ENCODE results near the gene LIN7A.
"Not testable (repeated sequence)": the region's sequence is repeated elsewhere in the genome, so short reads cannot be mapped to it uniquely, and the experiment has no call there.

LIN7A gene

DNA sequence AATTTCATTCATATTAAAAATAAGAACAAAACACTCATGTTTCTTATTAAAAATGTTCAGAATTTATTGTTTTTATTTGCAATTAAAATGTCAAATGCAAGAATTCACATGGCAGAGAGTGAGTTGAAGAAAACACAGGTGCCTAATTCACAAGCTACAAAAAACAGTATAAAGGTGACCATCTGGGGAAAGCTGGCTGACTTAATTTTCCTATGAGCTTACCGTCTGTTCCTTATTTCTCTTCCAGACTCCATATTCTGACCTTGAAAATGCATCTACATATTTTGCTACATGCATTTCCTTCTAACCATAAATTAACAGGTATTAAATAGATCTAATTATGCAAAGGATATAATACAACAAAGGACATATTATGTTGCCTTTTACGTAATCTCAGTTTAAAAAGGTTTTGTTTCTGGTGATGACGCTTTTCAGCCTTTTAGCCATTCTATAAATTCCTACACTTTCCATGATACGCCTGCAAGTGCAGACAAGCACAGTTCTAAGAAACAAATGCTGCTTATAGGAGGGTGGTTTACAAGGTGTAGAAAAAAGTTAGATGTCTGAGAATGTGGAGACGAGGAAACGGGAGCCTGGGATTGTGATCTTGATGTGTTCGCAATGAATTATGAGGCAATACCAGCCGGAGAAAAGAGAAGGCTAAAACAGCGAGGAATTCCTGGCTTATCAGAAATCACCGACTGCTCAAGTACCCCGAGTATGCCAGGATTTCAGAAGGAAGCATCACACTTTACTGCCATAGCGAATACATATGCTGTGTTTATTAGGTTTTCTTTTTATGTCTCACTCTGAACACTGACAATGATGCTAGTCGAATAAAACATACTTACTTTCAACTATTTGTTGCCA is 24.6 kb downstream of the LIN7A start:
- H3K9ac ChIP-seq (ENCODE audit: low read length) = no peak overlapping the region
- H3K9me3 ChIP-seq (ENCODE audit: control insufficient read depth, low read length) = no peaks in the 10 kb centered on the region
- H3K36me3 ChIP-seq (ENCODE audit: control insufficient read depth, insufficient read depth, low read length) = no peaks in the 10 kb centered on the region
- no peaks in the 10 kb centered on the region for H3K27me3 ChIP-seq (ENCODE audit: control insufficient read depth, insufficient read depth, low read length)
- H3K4me1 ChIP-seq (ENCODE audit: control insufficient read depth, insufficient read depth, low read length) = no peaks in the 10 kb centered on the region
- no peak overlapping the region for H3K4me3 ChIP-seq (ENCODE audit: low read length)

DNA sequence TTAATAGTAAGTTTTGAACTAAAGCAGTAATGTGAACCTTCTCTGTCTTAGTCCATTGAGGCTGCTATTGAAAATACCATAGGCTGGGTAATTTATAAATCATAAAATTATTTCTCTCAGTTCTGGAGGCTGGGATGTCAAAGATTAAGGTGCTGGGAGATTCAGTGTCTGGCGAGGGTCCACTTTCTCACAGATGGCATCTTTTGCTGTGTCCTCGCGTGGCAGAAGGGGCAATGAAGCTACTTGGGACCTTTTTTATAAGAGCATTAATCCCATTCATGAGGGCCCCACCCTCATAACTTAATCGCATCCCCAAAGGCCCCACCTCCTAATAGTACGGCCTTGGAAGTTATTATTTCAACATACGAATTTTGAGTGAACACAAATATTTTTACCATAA is 28.4 kb downstream of the LIN7A start:
- no peaks in the 10 kb centered on the region for H3K4me1 ChIP-seq (ENCODE audit: control insufficient read depth, insufficient read depth, low read length)

DNA sequence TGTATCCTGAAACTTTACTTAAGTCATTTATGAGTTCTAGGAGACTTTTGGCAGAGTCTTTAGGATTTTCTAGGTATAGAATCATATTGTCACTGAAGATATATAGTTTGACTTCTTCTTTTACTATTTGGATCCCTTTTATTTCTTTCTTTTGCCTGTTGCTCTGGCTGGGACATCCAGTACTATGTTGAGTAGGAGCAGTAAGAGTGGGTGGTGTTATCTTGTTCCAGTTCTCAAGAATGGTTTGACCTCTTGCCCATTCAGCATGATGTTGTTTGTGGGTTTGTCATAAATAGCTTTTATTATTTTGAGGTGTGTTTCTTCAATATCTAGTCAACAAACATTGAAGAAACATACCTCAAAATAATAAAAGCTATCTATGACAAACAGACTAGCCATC is 35.0 kb downstream of the LIN7A start:
- H3K9me3 ChIP-seq (ENCODE audit: control insufficient read depth, low read length) = no peaks in the 10 kb centered on the region
- no peaks in the 10 kb centered on the region for H3K27me3 ChIP-seq (ENCODE audit: control insufficient read depth, insufficient read depth, low read length)
- H3K36me3 ChIP-seq (ENCODE audit: control insufficient read depth, insufficient read depth, low read length) = no peaks in the 10 kb centered on the region
- H3K9ac ChIP-seq (ENCODE audit: low read length) = no peak overlapping the region
- H3K4me1 ChIP-seq (ENCODE audit: control insufficient read depth, insufficient read depth, low read length) = no peaks in the 10 kb centered on the region
- no peak overlapping the region for H3K4me3 ChIP-seq (ENCODE audit: low read length)

More for the DNA sequence above, 28.4 kb downstream of the LIN7A start:
- Histone ChIP-seq H3K4me3 (ENCODE audit: low read length) (no peak overlapping the region), H3K9me3 (ENCODE audit: control insufficient read depth, low read length) (no peaks in the 10 kb centered on the region), H3K27me3 (ENCODE audit: control insufficient read depth, insufficient read depth, low read length) (no peaks in the 10 kb centered on the region), H3K9ac (ENCODE audit: low read length) (no peak overlapping the region), H3K36me3 (ENCODE audit: control insufficient read depth, insufficient read depth, low read length) (no peaks in the 10 kb centered on the region)

DNA sequence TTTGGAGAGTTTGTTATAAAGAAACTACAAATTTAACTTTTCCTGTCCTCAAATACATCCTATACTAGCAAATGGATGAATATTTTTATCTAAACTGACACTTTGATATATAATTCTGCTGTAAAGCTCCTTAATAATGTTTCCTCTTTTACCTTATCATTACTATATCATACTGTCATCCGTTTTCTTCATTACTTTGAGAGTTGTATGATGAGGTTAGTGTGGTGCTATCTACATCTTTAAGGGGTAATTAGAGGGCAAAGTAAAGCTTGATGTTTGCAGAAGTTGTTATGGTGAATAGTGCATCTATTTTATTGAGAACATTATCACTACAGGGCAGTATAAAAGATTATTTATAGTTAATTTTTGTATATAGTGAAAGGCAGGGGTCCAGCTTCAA is 36.1 kb downstream of the LIN7A start:
- Histone ChIP-seq H3K36me3 (ENCODE audit: control insufficient read depth, insufficient read depth, low read length) (no peaks in the 10 kb centered on the region), H3K4me3 (ENCODE audit: low read length) (no peak overlapping the region), H3K27me3 (ENCODE audit: control insufficient read depth, insufficient read depth, low read length) (no peaks in the 10 kb centered on the region), H3K4me1 (ENCODE audit: control insufficient read depth, insufficient read depth, low read length) (no peaks in the 10 kb centered on the region), H3K9ac (ENCODE audit: low read length) (no peak overlapping the region), H3K9me3 (ENCODE audit: control insufficient read depth, low read length) (no peaks in the 10 kb centered on the region)

DNA sequence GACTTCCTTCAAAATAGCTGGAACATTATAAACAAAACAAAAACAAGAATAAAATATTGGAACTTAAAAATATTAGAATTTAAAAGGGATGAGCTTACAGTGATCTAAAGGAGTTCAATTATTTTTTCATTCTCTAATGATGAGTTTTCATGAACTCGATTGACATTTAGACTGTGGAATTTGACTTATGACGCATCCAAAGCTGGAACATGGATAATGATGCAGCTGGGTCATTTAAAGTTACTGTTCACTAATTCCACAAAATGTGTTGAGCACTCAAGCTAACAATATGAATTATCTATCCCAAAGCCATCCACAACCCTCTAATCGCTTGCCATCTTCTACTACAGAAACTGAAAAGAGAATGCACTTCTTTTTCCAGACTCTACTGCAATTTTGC is 42.5 kb downstream of the LIN7A start:
- Histone ChIP-seq H3K4me1 (ENCODE audit: control insufficient read depth, insufficient read depth, low read length) (no peaks in the 10 kb centered on the region), H3K9ac (ENCODE audit: low read length) (no peak overlapping the region), H3K27me3 (ENCODE audit: control insufficient read depth, insufficient read depth, low read length) (no peaks in the 10 kb centered on the region), H3K9me3 (ENCODE audit: control insufficient read depth, low read length) (no peaks in the 10 kb centered on the region), H3K36me3 (ENCODE audit: control insufficient read depth, insufficient read depth, low read length) (no peaks in the 10 kb centered on the region), H3K4me3 (ENCODE audit: low read length) (no peak overlapping the region)

DNA sequence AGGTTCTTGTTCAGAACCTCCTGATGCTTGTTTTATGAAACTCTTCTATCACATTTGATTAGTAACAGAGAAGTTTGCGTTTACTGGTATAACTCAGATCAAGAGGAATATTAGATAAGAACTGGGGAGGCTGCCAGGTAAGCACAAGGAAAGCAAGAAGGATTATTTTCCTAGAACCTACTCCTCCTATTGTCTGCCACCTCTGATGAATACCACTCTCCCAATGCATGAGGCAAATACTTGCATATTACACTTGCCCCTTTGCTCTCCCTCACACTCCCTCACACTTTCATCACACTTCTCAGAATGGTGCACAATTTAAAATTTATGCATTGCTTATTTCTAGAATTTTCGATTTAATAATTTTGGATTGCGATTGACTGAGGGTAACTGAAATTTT is 43.6 kb downstream of the LIN7A start:
- Histone ChIP-seq H3K4me1 (ENCODE audit: control insufficient read depth, insufficient read depth, low read length) (no peaks in the 10 kb centered on the region), H3K27me3 (ENCODE audit: control insufficient read depth, insufficient read depth, low read length) (no peaks in the 10 kb centered on the region), H3K4me3 (ENCODE audit: low read length) (no peak overlapping the region), H3K9me3 (ENCODE audit: control insufficient read depth, low read length) (no peaks in the 10 kb centered on the region), H3K9ac (ENCODE audit: low read length) (no peak overlapping the region), H3K36me3 (ENCODE audit: control insufficient read depth, insufficient read depth, low read length) (no peaks in the 10 kb centered on the region)

DNA sequence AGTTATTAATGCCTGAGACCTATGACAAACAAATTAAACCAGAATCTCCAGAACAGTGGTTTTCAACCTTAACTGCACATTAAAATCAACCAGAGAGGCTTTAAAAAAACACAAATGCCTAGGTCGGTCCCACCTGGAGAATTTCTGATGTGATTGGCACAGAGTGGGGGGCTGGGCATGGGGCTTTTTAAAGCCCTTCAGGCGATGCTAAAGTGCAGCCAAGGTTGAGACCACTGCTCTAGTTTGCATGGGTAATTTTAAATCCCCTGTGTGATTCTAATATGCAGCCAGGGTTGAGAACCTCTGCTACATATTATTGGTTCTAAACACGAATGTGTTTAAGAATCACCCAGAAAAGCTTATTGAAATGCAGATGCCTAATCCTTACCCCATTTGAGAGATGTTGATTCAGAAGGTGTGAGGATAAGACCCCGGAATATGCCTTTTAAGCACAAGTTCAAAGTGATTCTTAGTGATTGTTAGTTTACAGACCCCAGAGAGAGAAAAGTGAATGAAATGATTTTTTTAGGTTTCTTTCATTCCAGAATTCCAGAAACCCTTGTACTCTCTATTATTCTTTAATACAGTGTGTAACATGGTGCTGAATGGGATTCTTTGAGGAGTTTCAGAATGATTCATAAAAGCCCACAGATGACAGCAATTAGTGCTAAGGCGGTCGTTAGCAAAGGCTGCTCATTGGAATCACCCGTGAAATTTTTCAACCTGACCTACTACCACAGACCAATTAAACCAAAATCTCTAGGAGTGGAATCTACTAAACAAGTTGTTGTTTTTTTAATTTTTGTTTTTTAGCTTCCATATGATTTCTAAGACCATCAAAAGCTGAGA is 44.9 kb downstream of the LIN7A start:
- no peaks in the 10 kb centered on the region for H3K9me3 ChIP-seq (ENCODE audit: control insufficient read depth, low read length)
- H3K9ac ChIP-seq (ENCODE audit: low read length) = no peak overlapping the region
- no peaks in the 10 kb centered on the region for H3K4me1 ChIP-seq (ENCODE audit: control insufficient read depth, insufficient read depth, low read length)
- H3K36me3 ChIP-seq (ENCODE audit: control insufficient read depth, insufficient read depth, low read length) = no peaks in the 10 kb centered on the region
- H3K4me3 ChIP-seq (ENCODE audit: low read length) = no peak overlapping the region
- H3K27me3 ChIP-seq (ENCODE audit: control insufficient read depth, insufficient read depth, low read length) = no peaks in the 10 kb centered on the region

DNA sequence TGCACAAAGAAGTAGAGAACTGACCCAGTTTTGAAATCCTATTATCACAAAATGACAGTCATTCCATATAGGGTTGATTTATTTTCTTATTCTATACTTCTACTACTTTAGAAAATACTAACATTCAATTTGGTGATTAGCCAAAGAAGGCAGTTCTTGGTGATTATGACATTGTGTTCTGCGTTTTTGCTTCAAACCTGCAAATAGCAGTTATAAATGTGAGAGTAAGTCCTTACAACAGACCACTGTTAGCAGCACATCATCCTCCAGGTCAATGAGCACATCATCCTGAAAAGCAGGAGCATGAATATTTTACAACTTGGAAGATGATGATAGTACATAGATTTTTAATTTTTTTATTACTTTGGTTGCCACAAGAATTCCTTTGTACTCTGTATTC is 53.1 kb downstream of the LIN7A start:
- no peak overlapping the region for H3K4me3 ChIP-seq (ENCODE audit: low read length)

DNA sequence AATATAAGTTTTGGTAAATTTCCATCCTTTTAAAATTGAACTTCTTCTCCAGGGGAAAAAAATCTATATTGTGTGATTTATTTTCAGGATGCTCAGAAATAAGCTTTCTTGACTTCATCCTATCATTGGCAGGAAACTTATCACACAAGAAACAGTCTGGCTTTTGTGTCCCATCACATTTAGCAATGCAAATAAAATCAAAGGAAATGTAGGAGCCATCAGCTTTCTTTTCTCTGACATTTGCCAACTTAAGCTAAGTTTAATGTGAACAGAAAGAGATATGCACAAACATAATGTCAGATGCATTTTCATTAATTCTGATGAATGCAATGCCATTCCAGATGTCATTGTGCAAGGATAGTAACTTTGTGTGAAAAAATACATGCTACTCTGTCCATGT is 56.6 kb downstream of the LIN7A start:
- Histone ChIP-seq H3K36me3 (ENCODE audit: control insufficient read depth, insufficient read depth, low read length) (no peaks in the 10 kb centered on the region), H3K9ac (ENCODE audit: low read length) (no peak overlapping the region)

More for the DNA sequence above, 53.1 kb downstream of the LIN7A start:
- H3K27me3 ChIP-seq (ENCODE audit: control insufficient read depth, insufficient read depth, low read length) = no peaks in the 10 kb centered on the region
- no peaks in the 10 kb centered on the region for H3K4me1 ChIP-seq (ENCODE audit: control insufficient read depth, insufficient read depth, low read length)
- H3K9ac ChIP-seq (ENCODE audit: low read length) = no peak overlapping the region
- H3K9me3 ChIP-seq (ENCODE audit: control insufficient read depth, low read length) = no peaks in the 10 kb centered on the region
- no peaks in the 10 kb centered on the region for H3K36me3 ChIP-seq (ENCODE audit: control insufficient read depth, insufficient read depth, low read length)

DNA sequence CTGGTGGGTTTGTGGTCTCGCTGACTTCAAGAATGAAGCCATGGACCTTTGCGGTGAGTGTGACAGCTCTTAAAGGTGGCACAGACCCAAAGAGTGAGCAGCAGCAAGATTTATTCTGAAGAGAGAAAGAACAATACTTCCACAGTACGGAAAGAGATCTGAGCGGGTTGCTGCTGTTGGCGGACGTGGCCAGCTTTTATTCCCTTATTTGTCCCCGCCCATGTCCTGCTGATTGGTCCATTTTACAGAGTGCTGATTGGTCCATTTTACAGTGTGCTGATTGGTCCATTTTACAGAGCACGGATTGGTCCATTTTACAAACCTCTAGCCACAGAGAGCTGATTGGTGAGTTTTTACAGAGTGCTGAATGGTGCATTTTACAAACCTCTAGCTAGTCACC is 59.3 kb downstream of the LIN7A start:
- H3K4me3 ChIP-seq (ENCODE audit: low read length); H3K27me3 ChIP-seq (ENCODE audit: control insufficient read depth, insufficient read depth, low read length); H3K9ac ChIP-seq (ENCODE audit: low read length); H3K36me3 ChIP-seq (ENCODE audit: control insufficient read depth, insufficient read depth, low read length); H3K9me3 ChIP-seq (ENCODE audit: control insufficient read depth, low read length); H3K4me1 ChIP-seq (ENCODE audit: control insufficient read depth, insufficient read depth, low read length): not testable (repeated sequence)

More for the DNA sequence above, 56.6 kb downstream of the LIN7A start:
- Histone ChIP-seq H3K27me3 (ENCODE audit: control insufficient read depth, insufficient read depth, low read length) (no peaks in the 10 kb centered on the region), H3K9me3 (ENCODE audit: control insufficient read depth, low read length) (no peaks in the 10 kb centered on the region), H3K4me1 (ENCODE audit: control insufficient read depth, insufficient read depth, low read length) (no peaks in the 10 kb centered on the region), H3K4me3 (ENCODE audit: low read length) (no peak overlapping the region)

DNA sequence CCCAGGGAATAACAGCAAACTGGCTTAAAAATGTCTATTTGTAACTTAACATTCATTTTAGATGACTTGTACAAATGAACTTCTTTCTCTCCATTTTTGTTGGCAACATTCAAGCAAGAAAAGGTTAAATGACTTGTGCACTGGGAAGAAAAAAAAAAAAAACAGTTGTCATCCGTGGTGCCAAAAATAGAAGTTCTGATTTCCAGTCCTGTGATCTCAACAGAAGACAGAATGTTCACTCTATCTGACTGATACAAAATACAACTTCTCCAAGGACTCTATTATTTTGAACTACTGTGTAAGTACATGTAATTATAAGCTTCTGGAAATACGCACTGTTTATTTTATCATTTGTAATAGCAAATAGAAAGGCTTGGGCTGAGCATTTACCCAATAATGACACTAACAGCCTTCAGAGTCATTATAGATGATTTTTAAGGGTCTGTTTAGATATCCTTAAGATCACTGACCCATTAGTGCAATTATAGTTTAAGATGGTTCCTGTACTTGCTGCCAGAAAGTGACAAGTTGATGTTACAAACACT is 59.9 kb downstream of the LIN7A start:
- H3K36me3 ChIP-seq (ENCODE audit: control insufficient read depth, insufficient read depth, low read length) = no peaks in the 10 kb centered on the region
- H3K9me3 ChIP-seq (ENCODE audit: control insufficient read depth, low read length) = no peaks in the 10 kb centered on the region
- H3K9ac ChIP-seq (ENCODE audit: low read length) = no peak overlapping the region
- H3K27me3 ChIP-seq (ENCODE audit: control insufficient read depth, insufficient read depth, low read length) = no peaks in the 10 kb centered on the region
- no peaks in the 10 kb centered on the region for H3K4me1 ChIP-seq (ENCODE audit: control insufficient read depth, insufficient read depth, low read length)
- no peak overlapping the region for H3K4me3 ChIP-seq (ENCODE audit: low read length)

DNA sequence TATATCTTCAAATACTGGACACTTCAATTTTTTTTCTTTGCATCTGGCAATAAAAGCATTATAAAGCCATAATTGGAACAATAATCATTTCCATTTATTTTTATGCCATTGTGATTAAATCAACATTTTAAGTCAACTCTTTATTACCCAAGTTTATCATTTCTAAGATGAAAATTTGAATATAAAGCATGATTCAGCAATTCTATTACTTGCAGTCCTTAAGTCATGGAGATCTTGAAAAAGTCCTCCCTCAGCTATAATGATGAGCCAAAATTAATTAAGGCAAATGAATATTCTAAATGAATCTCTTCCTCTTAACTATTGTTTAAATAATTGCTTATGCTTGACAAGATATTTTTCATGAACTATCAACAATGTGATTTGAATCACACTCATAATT is 65.7 kb downstream of the LIN7A start:
- H3K4me3 ChIP-seq (ENCODE audit: low read length) = no peak overlapping the region
- H3K9me3 ChIP-seq (ENCODE audit: control insufficient read depth, low read length) = no peaks in the 10 kb centered on the region
- H3K27me3 ChIP-seq (ENCODE audit: control insufficient read depth, insufficient read depth, low read length) = no peaks in the 10 kb centered on the region
- no peak overlapping the region for H3K9ac ChIP-seq (ENCODE audit: low read length)
- H3K36me3 ChIP-seq (ENCODE audit: control insufficient read depth, insufficient read depth, low read length) = no peaks in the 10 kb centered on the region
- H3K4me1 ChIP-seq (ENCODE audit: control insufficient read depth, insufficient read depth, low read length) = no peaks in the 10 kb centered on the region

Measured in mucosa of stomach (tissue), 1 donor.